K562 (cell line): ENCODE data around the gene CDCA5. TPM values are rescaled to one million over a fixed set of nuclear protein-coding genes. Genes with fewer than 3 reads are reported as not detected.
A peak's percentile ranks its signal among the peaks of the same experiment; 100 is the strongest.

Source experiments
- ARID4B ChIP-seq: sonication (generic); formaldehyde crosslinking; IDR thresholded peaks from 2 replicates; pipeline ENCODE4 v1.8.0; 2022; ENCODE audit warnings: mild to moderate bottlenecking, missing genetic modification reagents
- BDP1 ChIP-seq: IDR thresholded peaks from 3 replicates; pipeline ENCODE4 v1.6.1; 2011; ENCODE audit not compliant: insufficient read length, insufficient read depth
- ELF4 ChIP-seq: fragments of 450-650 bp; formaldehyde crosslinking; IDR thresholded peaks from 2 replicates; pipeline ENCODE4 v1.4.0; 2022; ENCODE audit warnings: missing genetic modification characterization
- ETV1 ChIP-seq: fragments of 450-650 bp; conservative IDR thresholded peaks from 2 replicates; pipeline ENCODE4 v1.6.1; 2016; ENCODE audit warnings: missing genetic modification characterization, control low read depth, low read depth, missing compliant biosample characterization
- FOXP4 ChIP-seq: sonication (generic); formaldehyde crosslinking; IDR thresholded peaks from 2 replicates; pipeline ENCODE4 v1.8.0; 2022; ENCODE audit warnings: mild to moderate bottlenecking, missing genetic modification reagents, borderline replicate concordance
- KLF1 ChIP-seq: fragments of 450-650 bp; IDR thresholded peaks from 2 replicates; pipeline ENCODE4 v1.6.1; 2016; ENCODE audit warnings: missing genetic modification characterization, missing compliant biosample characterization
- MBD2 ChIP-seq: sonication (generic); IDR thresholded peaks from 2 replicates; pipeline ENCODE4 v1.6.1; 2016; ENCODE audit warnings: low read depth, borderline replicate concordance
- MCM7 ChIP-seq, 2 experiments: fragments of 450-650 bp; IDR thresholded peaks; 2 replicates each; pipeline ENCODE4 v1.6.1; 2016 to 2018
- MEF2A ChIP-seq: IDR thresholded peaks from 2 replicates; pipeline ENCODE4 v1.6.1; 2011; ENCODE audit warnings: low read depth, mild to moderate bottlenecking, low read length, moderate library complexity; ENCODE audit not compliant: control insufficient read depth
- MYNN ChIP-seq, 2 experiments: sonication (generic); formaldehyde crosslinking in 1 of 2; IDR thresholded peaks; 2 replicates each; pipeline versions ENCODE4 v1.5.0 to v1.6.1; 2016 to 2020; ENCODE audit warnings: antibody characterized with exemption in 1 of 2, missing genetic modification reagents in 1 of 2
- NFE2L1 ChIP-seq: fragments of 450-650 bp; IDR thresholded peaks from 2 replicates; pipeline ENCODE4 v1.6.1; 2016; ENCODE audit warnings: missing genetic modification characterization, low read depth, mild to moderate bottlenecking, missing compliant biosample characterization, moderate library complexity, borderline replicate concordance
- PML ChIP-seq: IDR thresholded peaks from 2 replicates; pipeline ENCODE4 v1.6.1; 2012; ENCODE audit warnings: low read length, inconsistent platforms
- RFX5 ChIP-seq: IDR thresholded peaks from 2 replicates; pipeline ENCODE4 v1.6.1; 2011; ENCODE audit warnings: low read depth, mild to moderate bottlenecking, improper control_type of control experiment, low read length
- SP1 ChIP-seq: sonication (generic); formaldehyde crosslinking; IDR thresholded peaks from 2 replicates; pipeline ENCODE4 v1.8.1; 2022; ENCODE audit warnings: mild to moderate bottlenecking, missing genetic modification reagents
- STAT5A ChIP-seq: IDR thresholded peaks from 2 replicates; pipeline ENCODE4 v1.6.1; 2012; ENCODE audit warnings: low read length, inconsistent platforms, borderline replicate concordance
- TEAD1 ChIP-seq, 2 experiments: fragments of 450-650 bp in 1 of 2; sonication (generic) in 1 of 2; formaldehyde crosslinking; IDR thresholded peaks; 2 replicates each; pipeline versions ENCODE4 v1.4.0 to v1.8.0; 2020 to 2022; ENCODE audit warnings: mild to moderate bottlenecking in 2 of 2, missing genetic modification reagents in 1 of 2
- TEAD4 ChIP-seq, 2 experiments: sonication (generic) in 1 of 2; formaldehyde crosslinking in 1 of 2; IDR thresholded peaks; 2 replicates each; pipeline versions ENCODE4 v1.6.1 to v1.8.0; 2012 to 2022; ENCODE audit warnings: borderline replicate concordance in 1 of 2, inconsistent platforms in 1 of 2, low read length in 1 of 2, mild to moderate bottlenecking in 1 of 2, missing genetic modification reagents in 1 of 2
- XRCC5 ChIP-seq: fragments of 200-400 bp; formaldehyde crosslinking; IDR thresholded peaks from 2 replicates; pipeline ENCODE4 v1.6.1; 2017; ENCODE audit warnings: low read depth, mild to moderate bottlenecking, low read length
- ZC3H11A ChIP-seq: IDR thresholded peaks from 2 replicates; pipeline ENCODE4 v1.6.1; 2012; ENCODE audit warnings: low read depth, low read length, improper control_type of control experiment
- ZFP36 ChIP-seq: fragments of 150-350 bp; IDR thresholded peaks from 2 replicates; pipeline ENCODE4 v1.6.1; 2018; ENCODE audit warnings: low read length, low read depth; ENCODE audit not compliant: partially characterized antibody
- ZNF57 ChIP-seq: fragments of 450-650 bp; formaldehyde crosslinking; IDR thresholded peaks from 2 replicates; pipeline ENCODE4 v1.4.0; 2020; ENCODE audit warnings: mild to moderate bottlenecking, moderate library complexity
- ZNF699 ChIP-seq: fragments of 250-450 bp; sonication (Bioruptor Pico); IDR thresholded peaks from 2 replicates; pipeline ENCODE4 v1.8.0; 2021; ENCODE audit warnings: mild to moderate bottlenecking, moderate library complexity; ENCODE audit not compliant: insufficient replicate concordance
- polyA plus RNA-seq, 8 experiments: library from polyadenylated mRNA; depleted of rRNA in 4 of 8; stranded (reverse) in 5 of 8; unstranded in 3 of 8; fragments of >200 nt; fragmentation: Nextera tagmentation in 2 of 8; fragmentation: Illumina TruSeq in 1 of 8; extraction: Ambion mirVana in 2 of 8; extraction: Trizol in 1 of 8; gene quantifications; 2 replicates each; pipeline versions ENCODE4 v1.2.1 to v1.2.3, GENCODE V29; 2011 to 2014; ENCODE audit warnings: inconsistent platforms in 1 of 8, missing spikeins in 1 of 8
- total RNA-seq, 7 experiments: library from RNA; depleted of rRNA in 6 of 7; stranded (reverse); fragments of >200 nt in 6 of 7; fragmentation: Illumina TruSeq in 2 of 7; extraction: Trizol in 2 of 7; gene quantifications; 2 replicates each; pipeline versions ENCODE4 v1.2.1 to v1.2.3, GENCODE V29; 2011 to 2021; ENCODE audit warnings: low replicate concordance in 1 of 7

Gene CDCA5
- total and polyA plus RNA-seq, 9 of the 15 experiments (the other 6 are each of a cell fraction or from before 2014, with no cell fraction given) = 18.9 to 94.3 (median 64.6) TPM

GRCh38 chr11:65095974-65096806 lies 12.3 kb upstream of the CDCA5 start, which contains the start of gene VPS51 (continued):
- peak; percentile 91 for TF ChIP-seq ARID4B (CRISPR knock-in tag)
- TF ChIP-seq ZNF57 (CRISPR knock-in tag) = peak; percentile 57; the same call in 1 of the 2 replicates
- peak; percentile 93 for TF ChIP-seq KLF1 (tag)
- TF ChIP-seq TEAD1 (CRISPR knock-in tag; IDR thresholded peaks at IDR 0.05) = peak; percentile 70 to 80; a peak in 2 of 4 replicates
- TF ChIP-seq PML = no peak; the same call in 1 of the 2 replicates
- TF ChIP-seq ELF4 (CRISPR knock-in tag) = peak; percentile 92
- peak; percentile 41 for TF ChIP-seq ZFP36
- TF ChIP-seq FOXP4 = no peak
- TF ChIP-seq STAT5A = peak; percentile 61; the same call in 1 of the 2 replicates
- peak; percentile 93; the same call in 1 of the 2 replicates for TF ChIP-seq ZC3H11A
- peak; percentile 82 for TF ChIP-seq MEF2A
- peak; percentile 100 for TF ChIP-seq XRCC5
- TF ChIP-seq ZNF699 (CRISPR knock-in tag) = no peak
- no peak for TF ChIP-seq MCM7 (IDR thresholded peaks at IDR 0.05)
- peak; percentile 80; the same call in 1 of the 2 replicates for TF ChIP-seq MYNN (IDR thresholded peaks at IDR 0.05)
- no peak for TF ChIP-seq MYNN (CRISPR knock-in tag; IDR thresholded peaks at IDR 0.05)
- TF ChIP-seq BDP1 = no peak
- TF ChIP-seq ETV1 = peak; percentile 95
- TF ChIP-seq SP1 (CRISPR knock-in tag) = peak; percentile 91
- TF ChIP-seq TEAD4 (IDR thresholded peaks at IDR 0.05; ENCODE audit: low read length) = peak; percentile 55
- TF ChIP-seq TEAD4 (CRISPR knock-in tag; IDR thresholded peaks at IDR 0.05; ENCODE audit: borderline replicate concordance) = no peak
- TF ChIP-seq MBD2 = peak; percentile 85
- TF ChIP-seq RFX5 = no peak
- TF ChIP-seq NFE2L1 = no peak
